ENCODE measurements around the gene RBCK1.

Gene RBCK1

DNA sequence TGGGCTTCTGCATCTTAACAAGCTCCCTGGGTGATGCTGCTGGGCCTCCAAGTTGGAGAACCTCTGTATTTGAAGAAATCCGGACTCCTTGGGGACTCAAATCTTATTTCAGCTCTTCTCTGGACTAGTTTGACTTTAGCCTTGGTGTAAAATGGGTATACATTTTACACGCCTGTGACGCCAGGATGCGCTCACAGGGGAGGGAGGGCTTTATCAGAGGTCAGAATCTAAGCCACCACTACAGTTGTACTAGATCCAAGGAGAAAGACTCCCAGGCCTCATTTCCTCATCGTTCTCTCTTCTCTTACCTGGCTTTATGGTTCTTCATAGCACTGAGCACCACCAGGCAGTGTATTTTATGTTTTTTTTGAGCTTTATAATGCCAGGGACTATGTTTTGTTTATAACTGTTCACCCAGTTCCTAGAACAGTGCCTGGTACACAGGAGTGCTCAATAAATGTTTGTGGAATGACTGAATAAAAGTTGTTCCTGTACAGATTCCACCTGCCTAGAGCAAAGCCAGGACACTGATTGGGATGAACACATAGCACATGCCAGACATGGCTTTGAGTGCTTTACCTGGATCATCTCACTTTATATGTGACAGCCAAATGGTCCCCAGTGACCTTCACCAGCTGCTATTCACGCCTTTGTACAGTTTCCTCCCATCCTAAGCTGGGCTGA lies 5.1 kb upstream of the RBCK1 start:
- Histone ChIP-seq H3K27me3 (ENCODE audit: insufficient read depth, poor library complexity, severe bottlenecking) (no peaks in the 10 kb centered on the region), H3K27ac (ENCODE audit: poor library complexity, severe bottlenecking) (peak overlapping the region; percentile 96), H3K4me1 (ENCODE audit: insufficient read depth, poor library complexity, severe bottlenecking) (peaks cover 30% of the 10 kb centered on the region), H3K36me3 (ENCODE audit: low read depth) (peaks cover 6% of the 10 kb centered on the region), H3K9me3 (ENCODE audit: severe bottlenecking) (peaks cover 2% of the 10 kb centered on the region), H3K4me3 (ENCODE audit: severe bottlenecking) (no peak overlapping the region)
- no peak for DNase-seq (ENCODE audit: low spot score)
- no peak for ATAC-seq (ENCODE audit: low read depth)
- TF ChIP-seq, protein P1, sequence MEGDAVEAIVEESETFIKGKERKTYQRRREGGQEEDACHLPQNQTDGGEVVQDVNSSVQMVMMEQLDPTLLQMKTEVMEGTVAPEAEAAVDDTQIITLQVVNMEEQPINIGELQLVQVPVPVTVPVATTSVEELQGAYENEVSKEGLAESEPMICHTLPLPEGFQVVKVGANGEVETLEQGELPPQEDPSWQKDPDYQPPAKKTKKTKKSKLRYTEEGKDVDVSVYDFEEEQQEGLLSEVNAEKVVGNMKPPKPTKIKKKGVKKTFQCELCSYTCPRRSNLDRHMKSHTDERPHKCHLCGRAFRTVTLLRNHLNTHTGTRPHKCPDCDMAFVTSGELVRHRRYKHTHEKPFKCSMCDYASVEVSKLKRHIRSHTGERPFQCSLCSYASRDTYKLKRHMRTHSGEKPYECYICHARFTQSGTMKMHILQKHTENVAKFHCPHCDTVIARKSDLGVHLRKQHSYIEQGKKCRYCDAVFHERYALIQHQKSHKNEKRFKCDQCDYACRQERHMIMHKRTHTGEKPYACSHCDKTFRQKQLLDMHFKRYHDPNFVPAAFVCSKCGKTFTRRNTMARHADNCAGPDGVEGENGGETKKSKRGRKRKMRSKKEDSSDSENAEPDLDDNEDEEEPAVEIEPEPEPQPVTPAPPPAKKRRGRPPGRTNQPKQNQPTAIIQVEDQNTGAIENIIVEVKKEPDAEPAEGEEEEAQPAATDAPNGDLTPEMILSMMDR (IDR thresholded peaks at IDR 0.05; ENCODE audit: poor library complexity, severe bottlenecking) = no peak

DNA sequence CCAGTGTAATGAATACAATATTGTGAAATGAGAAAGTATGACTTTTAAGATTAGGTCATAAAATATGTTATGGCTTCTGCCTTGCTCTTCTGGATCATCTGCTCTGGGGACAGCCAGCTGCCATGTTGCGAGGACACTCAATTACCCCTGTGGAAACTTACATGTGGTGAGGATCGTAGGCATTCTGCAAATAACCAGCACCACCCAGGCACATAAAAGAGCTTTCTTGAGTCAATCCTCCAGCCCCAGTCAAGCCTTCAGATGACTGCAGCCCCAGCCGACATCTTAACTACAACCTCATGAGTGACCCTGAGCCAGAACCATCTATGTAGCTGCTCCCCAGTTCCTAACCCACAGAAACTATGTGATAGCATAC lies 4.5 kb upstream of the RBCK1 start:
- Histone ChIP-seq H3K36me3 (ENCODE audit: low read depth) (0 out of 2 replicates have a peak, but pooled peaks cover 4% of the 10 kb centered on the region), H3K27me3 (ENCODE audit: insufficient read depth, poor library complexity, severe bottlenecking) (no peaks in the 10 kb centered on the region), H3K4me3 (ENCODE audit: severe bottlenecking) (no peak overlapping the region), H3K4me1 (ENCODE audit: insufficient read depth, poor library complexity, severe bottlenecking) (peaks cover 30% of the 10 kb centered on the region), H3K27ac (ENCODE audit: poor library complexity, severe bottlenecking) (peak overlapping the region; percentile 96), H3K9me3 (ENCODE audit: severe bottlenecking) (peaks cover 2% of the 10 kb centered on the region)
- DNase-seq (ENCODE audit: low spot score) (no peak), ATAC-seq (ENCODE audit: low read depth) (no peak)
- TF ChIP-seq, protein P1 (IDR thresholded peaks at IDR 0.05; ENCODE audit: poor library complexity, severe bottlenecking) = no peak

DNA sequence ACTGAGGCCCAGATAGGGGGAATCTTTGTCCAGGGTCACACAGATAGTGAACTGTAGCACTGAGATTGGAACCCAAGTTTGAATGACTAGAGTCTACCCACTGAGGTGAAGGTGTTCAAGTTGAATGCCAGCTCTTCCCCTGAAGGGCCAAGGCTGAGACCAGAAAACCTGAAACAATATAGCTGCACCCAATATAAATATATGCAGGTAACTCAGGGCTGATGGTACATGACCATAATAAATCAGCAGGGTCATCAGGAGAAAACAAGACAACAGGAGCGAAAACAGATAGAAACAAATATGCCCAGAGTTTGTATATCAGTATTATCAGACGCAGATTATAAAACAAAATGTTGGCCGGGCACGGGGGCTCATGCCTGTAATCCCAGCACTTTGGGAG lies 4.0 kb upstream of the RBCK1 start:
- H3K9me3 ChIP-seq (ENCODE audit: severe bottlenecking) = peaks cover 2% of the 10 kb centered on the region
- H3K27ac ChIP-seq (ENCODE audit: poor library complexity, severe bottlenecking) = peak overlapping the region; percentile 96
- TF ChIP-seq, protein P1 (IDR thresholded peaks at IDR 0.05; ENCODE audit: poor library complexity, severe bottlenecking) = no peak
- DNase-seq (ENCODE audit: low spot score) (no peak), ATAC-seq (ENCODE audit: low read depth) (no peak)
- no peaks in the 10 kb centered on the region for H3K27me3 ChIP-seq (ENCODE audit: insufficient read depth, poor library complexity, severe bottlenecking)
- no peak overlapping the region for H3K4me3 ChIP-seq (ENCODE audit: severe bottlenecking)
- peaks cover 30% of the 10 kb centered on the region for H3K4me1 ChIP-seq (ENCODE audit: insufficient read depth, poor library complexity, severe bottlenecking)
- H3K36me3 ChIP-seq (ENCODE audit: low read depth) = peaks cover 5% of the 10 kb centered on the region

DNA sequence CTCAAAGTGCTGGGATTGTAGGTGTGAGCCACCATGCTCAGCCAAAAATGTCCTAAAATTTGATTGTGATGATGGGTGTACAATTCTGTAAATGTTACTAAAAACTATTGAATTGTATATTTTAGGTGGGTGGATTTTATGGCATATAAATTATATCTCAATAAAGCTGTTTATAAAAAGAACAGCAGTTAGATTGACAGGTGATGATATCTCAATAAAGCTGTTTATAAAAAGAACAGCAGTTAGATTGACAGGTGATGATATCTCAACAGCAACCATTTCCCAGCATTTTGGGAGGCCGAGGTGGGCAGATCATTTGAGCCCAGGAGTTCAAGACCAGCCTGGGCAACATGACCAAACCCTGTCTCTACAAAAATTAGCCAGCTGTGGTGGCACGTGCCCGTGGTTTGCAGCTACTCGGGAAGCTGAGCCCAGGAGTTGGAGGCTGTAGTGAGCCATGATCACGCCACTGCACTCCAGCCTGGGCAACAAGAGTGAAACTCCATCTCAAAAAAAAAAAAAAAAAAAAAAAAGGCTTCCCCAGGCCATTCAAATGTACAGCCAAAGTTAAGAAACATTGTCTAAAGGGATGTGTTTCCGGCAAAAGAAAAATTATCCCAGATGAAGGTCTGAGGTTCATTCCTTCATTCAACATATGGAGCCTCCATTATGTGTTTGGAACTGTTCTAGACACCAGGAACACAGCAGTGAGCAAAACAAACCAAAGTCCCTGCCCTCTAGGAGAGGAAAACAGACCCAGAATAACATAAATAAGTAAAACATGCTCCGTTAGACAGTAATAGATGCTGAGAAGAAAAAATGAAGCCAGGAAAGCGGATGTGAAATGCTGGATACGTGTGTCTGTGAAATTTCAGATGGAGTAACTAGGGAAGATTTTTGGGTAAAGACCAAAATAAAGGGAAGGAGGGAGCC lies 1.6 kb upstream of the RBCK1 start:
- Histone ChIP-seq H3K27me3 (ENCODE audit: insufficient read depth, poor library complexity, severe bottlenecking) (no peaks in the 10 kb centered on the region), H3K4me3 (ENCODE audit: severe bottlenecking) (no peak overlapping the region), H3K9me3 (ENCODE audit: severe bottlenecking) (peaks cover 2% of the 10 kb centered on the region), H3K36me3 (ENCODE audit: low read depth) (peaks cover 25% of the 10 kb centered on the region), H3K4me1 (ENCODE audit: insufficient read depth, poor library complexity, severe bottlenecking) (peaks cover 29% of the 10 kb centered on the region), H3K27ac (ENCODE audit: poor library complexity, severe bottlenecking) (peak overlapping the region; percentile 96)
- no peak for DNase-seq (ENCODE audit: low spot score)
- ATAC-seq (ENCODE audit: low read depth) = no peak
- TF ChIP-seq, protein P1 (IDR thresholded peaks at IDR 0.05; ENCODE audit: poor library complexity, severe bottlenecking) = no peak

Measured in RWPE2 (cell line).